Body of pancreas (tissue), 4 donors: ENCODE results near the gene COL12A1. TPM values are rescaled to one million over a fixed set of nuclear protein-coding genes. Genes with fewer than 3 reads are reported as not detected.

ENCODE experiments used
- ATAC-seq: fragments of 150-250 bp; one replicate; pipeline ENCODE4 v1.9.1; 2016
- DNase-seq, 4 donors: peaks; one replicate each; pipeline ENCODE4 v3.0.0-alpha.2; 2019
- H3K27ac ChIP-seq, 4 donors: fragments of 200-600 bp; sonication (generic); 1 replicate in 3 of 4; 2 replicates in 1 of 4; pipeline versions ENCODE4 v1.5.1 to v1.6.1; 2016 to 2019; ENCODE audit warnings: mild to moderate bottlenecking in 1 of 4, mixed read lengths in 1 of 4, moderate library complexity in 1 of 4
- H3K27me3 ChIP-seq, 2 donors: fragments of 200-600 bp; sonication (generic); one replicate each; pipeline ENCODE4 v1.6.0; 2016; ENCODE audit warnings: mild to moderate bottlenecking in 1 of 2
- H3K36me3 ChIP-seq, 2 donors: fragments of 200-600 bp; sonication (generic); replicated peaks in 1 of 2; 2 replicates each; pipeline ENCODE4 v1.5.1; 2016; ENCODE audit warnings: low read depth in 2 of 2; ENCODE audit not compliant: insufficient read depth in 1 of 2
- H3K4me1 ChIP-seq: fragments of 200-600 bp; sonication (generic); one replicate; pipeline ENCODE4 v1.6.0; 2016
- H3K4me3 ChIP-seq, 2 donors: fragments of 200-600 bp; sonication (generic); 1 replicate in 1 of 2; 2 replicates in 1 of 2; pipeline ENCODE4 v1.5.1; 2016 to 2019
- H3K9me3 ChIP-seq, 3 donors: fragments of 200-600 bp; sonication (generic); 1 replicate in 2 of 3; 2 replicates in 1 of 3; pipeline ENCODE4 v1.5.1; 2016
- POLR2A ChIP-seq, 3 donors: fragments of 450-650 bp; IDR thresholded peaks; one replicate each; pipeline ENCODE4 v1.6.1; 2016; ENCODE audit warnings: antibody characterized with exemption in 3 of 3, mild to moderate bottlenecking in 2 of 3
- WGBS, 2 donors: methylation state at CpG; one replicate each; pipeline ENCODE4 v1.1.5; 2017; 5-methylcytosine and 5-hydroxymethylcytosine counted together
- intact Hi-C: fragments of 100-400 bp; cut with DNase I; formaldehyde crosslinking; loops from one replicate; pipeline ENCODE4 v1.15.1; 2023
- total RNA-seq, 2 donors: library from RNA; depleted of rRNA; stranded (reverse); fragments of >200 nt; gene quantifications; one replicate each; pipeline ENCODE4 v1.1.0, GENCODE V29; 2016
- TF ChIP-seq, protein P1 (sequence below), 7 experiments: fragments of 450-650 bp in 4 of 7; fragments of 200-600 bp in 3 of 7; sonication (generic) in 3 of 7; IDR thresholded peaks; one replicate each; pipeline ENCODE4 v1.5.1; 2016 to 2019; ENCODE audit warnings: antibody characterized with exemption in 7 of 7

COL12A1 gene
- total RNA-seq, 2 donors from 2014 or later: 34.0 to 35.3 TPM

- Histone ChIP-seq H3K4me3 (no peak overlapping the region), H3K36me3 (no peaks in the 10 kb centered on the region), H3K4me1 (peaks cover 13% of the 10 kb centered on the region), H3K27me3 (no peaks in the 10 kb centered on the region), H3K9me3 (no peaks in the 10 kb centered on the region), H3K27ac (no peak overlapping the region)
- ATAC-seq: no peak
- intact Hi-C loops: no loop called here
- no peak for TF ChIP-seq POLR2A (IDR thresholded peaks at IDR 0.05)
- TF ChIP-seq, protein P1, sequence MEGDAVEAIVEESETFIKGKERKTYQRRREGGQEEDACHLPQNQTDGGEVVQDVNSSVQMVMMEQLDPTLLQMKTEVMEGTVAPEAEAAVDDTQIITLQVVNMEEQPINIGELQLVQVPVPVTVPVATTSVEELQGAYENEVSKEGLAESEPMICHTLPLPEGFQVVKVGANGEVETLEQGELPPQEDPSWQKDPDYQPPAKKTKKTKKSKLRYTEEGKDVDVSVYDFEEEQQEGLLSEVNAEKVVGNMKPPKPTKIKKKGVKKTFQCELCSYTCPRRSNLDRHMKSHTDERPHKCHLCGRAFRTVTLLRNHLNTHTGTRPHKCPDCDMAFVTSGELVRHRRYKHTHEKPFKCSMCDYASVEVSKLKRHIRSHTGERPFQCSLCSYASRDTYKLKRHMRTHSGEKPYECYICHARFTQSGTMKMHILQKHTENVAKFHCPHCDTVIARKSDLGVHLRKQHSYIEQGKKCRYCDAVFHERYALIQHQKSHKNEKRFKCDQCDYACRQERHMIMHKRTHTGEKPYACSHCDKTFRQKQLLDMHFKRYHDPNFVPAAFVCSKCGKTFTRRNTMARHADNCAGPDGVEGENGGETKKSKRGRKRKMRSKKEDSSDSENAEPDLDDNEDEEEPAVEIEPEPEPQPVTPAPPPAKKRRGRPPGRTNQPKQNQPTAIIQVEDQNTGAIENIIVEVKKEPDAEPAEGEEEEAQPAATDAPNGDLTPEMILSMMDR (IDR thresholded peaks at IDR 0.05): no peak
- 56 to 62% methylated on average over 3 of the region's 3 CpGs for WGBS, 2 donors
- no peak for DNase-seq
Observed at GRCh38 chr6:75115481-75115880, 90.4 kb downstream of the COL12A1 start.

GRCh38 chr6:75114806-75115205, 91.0 kb downstream of the COL12A1 start:
- TF ChIP-seq, protein P1 (IDR thresholded peaks at IDR 0.05): no peak
- no peak for TF ChIP-seq POLR2A (IDR thresholded peaks at IDR 0.05)
- Histone ChIP-seq H3K9me3 (no peaks in the 10 kb centered on the region), H3K4me3 (no peak overlapping the region), H3K4me1 (peaks cover 13% of the 10 kb centered on the region), H3K36me3 (no peaks in the 10 kb centered on the region), H3K27me3 (no peaks in the 10 kb centered on the region), H3K27ac (no peak overlapping the region)
- ATAC-seq: no peak
- intact Hi-C loops: no loop called here
- DNase-seq: no peak
- 11 to 19% methylated on average over 2 of the region's 2 CpGs for WGBS, 2 donors

GRCh38 chr6:75114195-75114594, 91.7 kb downstream of the COL12A1 start:
- intact Hi-C loops: no loop called here
- TF ChIP-seq, protein P1 (IDR thresholded peaks at IDR 0.05): no peak
- no peak for TF ChIP-seq POLR2A (IDR thresholded peaks at IDR 0.05)
- Histone ChIP-seq H3K36me3 (no peaks in the 10 kb centered on the region), H3K4me3 (no peak overlapping the region), H3K27ac (no peak overlapping the region), H3K9me3 (no peaks in the 10 kb centered on the region), H3K4me1 (peaks cover 13% of the 10 kb centered on the region), H3K27me3 (no peaks in the 10 kb centered on the region)
- no peak for ATAC-seq
- no peak for DNase-seq

DNA sequence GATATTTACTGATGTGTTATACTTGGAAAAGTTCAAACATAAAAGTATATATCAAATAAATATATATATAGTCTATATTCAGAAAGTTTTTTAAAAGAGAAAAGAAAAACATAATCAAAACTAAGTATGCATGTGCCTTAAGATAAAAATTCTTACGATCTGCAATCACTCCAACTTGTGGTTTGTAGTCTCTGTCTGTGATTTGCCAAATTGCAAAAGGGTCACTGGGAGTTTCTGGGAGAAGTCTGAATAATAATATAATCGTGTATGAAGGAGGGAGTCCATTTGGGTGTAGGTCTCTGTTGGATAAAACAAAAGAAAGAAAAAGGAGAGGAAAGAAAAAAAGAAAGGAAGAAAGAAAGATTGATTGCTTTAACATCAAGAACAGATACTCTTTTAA, 92.4 kb downstream of the COL12A1 start:
- Histone ChIP-seq H3K27me3 (no peaks in the 10 kb centered on the region), H3K27ac (no peak overlapping the region), H3K4me1 (peaks cover 13% of the 10 kb centered on the region), H3K4me3 (no peak overlapping the region), H3K36me3 (no peaks in the 10 kb centered on the region), H3K9me3 (no peaks in the 10 kb centered on the region)
- no peak for DNase-seq
- no peak for TF ChIP-seq POLR2A (IDR thresholded peaks at IDR 0.05)
- TF ChIP-seq, protein P1 (IDR thresholded peaks at IDR 0.05): no peak
- ATAC-seq: no peak
- intact Hi-C loops: no loop called here
- 53 to 71% methylated on average over 2 of the region's 2 CpGs for WGBS, 2 donors

GRCh38 chr6:75109765-75110164, 96.1 kb downstream of the COL12A1 start:
- ATAC-seq (no peak), DNase-seq (no peak)
- 88 to 97% methylated on average over 1 of the region's 1 CpG for WGBS, 2 donors
- H3K4me3 ChIP-seq: no peak overlapping the region
- no peaks in the 10 kb centered on the region for H3K36me3 ChIP-seq
- TF ChIP-seq, protein P1 (IDR thresholded peaks at IDR 0.05): no peak
- TF ChIP-seq POLR2A (IDR thresholded peaks at IDR 0.05): no peak
- H3K27me3 ChIP-seq: no peaks in the 10 kb centered on the region
- intact Hi-C loops: no loop called here
- no peak overlapping the region for H3K27ac ChIP-seq
- no peaks in the 10 kb centered on the region for H3K9me3 ChIP-seq
- peaks cover 7% of the 10 kb centered on the region for H3K4me1 ChIP-seq
